Hepatocyte (in vitro differentiated cells): Measurements from ENCODE around the gene ITPK1. TPM values are rescaled to one million over a fixed set of nuclear protein-coding genes. Genes with fewer than 3 reads are reported as not detected.
A peak's percentile ranks its signal among the peaks of the same experiment; 100 is the strongest.

ENCODE experiments used
- DNase-seq: peaks from one replicate; pipeline ENCODE4 v3.0.0-alpha.2; 2016; ENCODE audit warnings: low spot score
- H2AFZ ChIP-seq: fragments of 200-600 bp; sonication (generic); 2 replicates; pipeline ENCODE4 v1.6.0; 2016; ENCODE audit warnings: antibody characterized with exemption, mild to moderate bottlenecking
- H3K27ac ChIP-seq: fragments of 200-600 bp; sonication (generic); 2 replicates; pipeline ENCODE4 v1.5.1; 2016; ENCODE audit warnings: mild to moderate bottlenecking
- H3K27me3 ChIP-seq: fragments of 200-600 bp; sonication (generic); 2 replicates; pipeline ENCODE4 v1.6.1; 2016
- H3K36me3 ChIP-seq: fragments of 200-600 bp; sonication (generic); replicated peaks from 2 replicates; pipeline ENCODE4 v1.5.1; 2016; ENCODE audit warnings: low read depth; ENCODE audit not compliant: insufficient read depth
- H3K4me1 ChIP-seq: fragments of 200-600 bp; sonication (generic); 2 replicates; pipeline ENCODE4 v1.5.1; 2016; ENCODE audit warnings: mild to moderate bottlenecking, moderate library complexity; ENCODE audit not compliant: insufficient read depth
- H3K4me2 ChIP-seq: fragments of 200-600 bp; sonication (generic); 2 replicates; pipeline ENCODE4 v1.6.0; 2016
- H3K4me3 ChIP-seq: fragments of 200-600 bp; sonication (generic); 2 replicates; pipeline ENCODE4 v1.5.1; 2016; ENCODE audit warnings: mild to moderate bottlenecking
- H3K79me2 ChIP-seq: fragments of 200-600 bp; sonication (generic); 2 replicates; pipeline ENCODE4 v1.6.0; 2017; ENCODE audit warnings: mild to moderate bottlenecking
- H3K9me2 ChIP-seq: fragments of 200-600 bp; sonication (generic); replicated peaks from 2 replicates; pipeline ENCODE4 v1.6.0; 2017; ENCODE audit warnings: mild to moderate bottlenecking; ENCODE audit not compliant: insufficient read depth
- H3K9me3 ChIP-seq: fragments of 200-600 bp; sonication (generic); 2 replicates; pipeline ENCODE4 v1.5.1; 2016; ENCODE audit warnings: low read depth, mild to moderate bottlenecking
- H4K20me1 ChIP-seq: fragments of 200-600 bp; sonication (generic); 2 replicates; pipeline ENCODE4 v1.6.0; 2016; ENCODE audit warnings: mild to moderate bottlenecking; ENCODE audit not compliant: insufficient read depth, poor library complexity, severe bottlenecking
- CTCF ChIP-seq: fragments of 200-600 bp; sonication (generic); IDR thresholded peaks from 2 replicates; pipeline ENCODE4 v1.5.1; 2016; ENCODE audit warnings: antibody characterized with exemption, mild to moderate bottlenecking; ENCODE audit not compliant: poor library complexity
- EZH2 ChIP-seq: fragments of 200-600 bp; sonication (generic); IDR thresholded peaks from 2 replicates; pipeline ENCODE4 v1.6.1; 2016; ENCODE audit warnings: antibody characterized with exemption, mild to moderate bottlenecking, borderline replicate concordance
- EZH2phosphoT487 ChIP-seq: fragments of 200-600 bp; sonication (generic); IDR thresholded peaks from one replicate; pipeline ENCODE4 v1.6.1; 2018; ENCODE audit warnings: antibody characterized with exemption, mild to moderate bottlenecking, low read depth, moderate library complexity; ENCODE audit not compliant: unreplicated experiment, severe bottlenecking
- WGBS: methylation state at CpG from one replicate; pipeline ENCODE4 v1.1.6; 2016; ENCODE audit warnings: low lambda C conversion rate; ENCODE audit errors: missing lambda C conversion rate; 5-methylcytosine and 5-hydroxymethylcytosine counted together
- polyA plus RNA-seq: library from polyadenylated mRNA; unstranded; fragments of >200 nt; fragmentation: Nextera tagmentation; extraction: Ambion mirVana; gene quantifications from 2 replicates; pipeline ENCODE4 v1.2.1, GENCODE V29; 2016
- total RNA-seq: library from RNA; depleted of rRNA; stranded (reverse); fragments of >200 nt; gene quantifications from 2 replicates; pipeline ENCODE4 v1.2.3, GENCODE V29; 2014

Gene ITPK1
- total and polyA plus RNA-seq, 2 experiments from 2014 or later, result 49.8 to 66.7 TPM

GRCh38 chr14:93056840-93057585, 58.7 kb downstream of the ITPK1 start:
- peaks cover 2% of the 10 kb centered on the region for H4K20me1 ChIP-seq
- H3K27ac ChIP-seq, result peak overlapping the region; percentile 60
- H3K4me3 ChIP-seq, result no peak overlapping the region
- DNase-seq, result no peak
- H3K9me3 ChIP-seq, result no peaks in the 10 kb centered on the region
- H3K9me2 ChIP-seq, result no peaks in the 10 kb centered on the region
- TF ChIP-seq EZH2phosphoT487 (no peak), CTCF (no peak), EZH2 (no peak)
- H3K4me2 ChIP-seq, result no peak overlapping the region
- no peak overlapping the region for H2AFZ ChIP-seq
- WGBS, result 72% methylated on average over 14 of the region's 14 CpGs
- peaks cover 47% of the 10 kb centered on the region for H3K4me1 ChIP-seq
- H3K36me3 ChIP-seq, result no peaks in the 10 kb centered on the region
- H3K27me3 ChIP-seq, result no peaks in the 10 kb centered on the region
- H3K79me2 ChIP-seq, result peaks cover 33% of the 10 kb centered on the region

GRCh38 chr14:93056166-93056839, 59.4 kb downstream of the ITPK1 start:
- H3K27me3 ChIP-seq, result no peaks in the 10 kb centered on the region
- 84% methylated on average over 5 of the region's 5 CpGs for WGBS
- TF ChIP-seq EZH2phosphoT487, result no peak
- no peak for TF ChIP-seq CTCF
- TF ChIP-seq EZH2, result no peak

GRCh38 chr14:93055651-93056115, 60.0 kb downstream of the ITPK1 start:
- H3K4me2 ChIP-seq, result no peak overlapping the region
- H3K9me3 ChIP-seq, result no peaks in the 10 kb centered on the region
- TF ChIP-seq EZH2 (no peak), CTCF (no peak), EZH2phosphoT487 (no peak)
- peak overlapping the region; percentile 60 for H3K27ac ChIP-seq
- H3K9me2 ChIP-seq, result no peaks in the 10 kb centered on the region
- 89% methylated on average over 9 of the region's 9 CpGs for WGBS
- H3K79me2 ChIP-seq, result peaks cover 40% of the 10 kb centered on the region
- H3K27me3 ChIP-seq, result no peaks in the 10 kb centered on the region
- H3K4me1 ChIP-seq, result peaks cover 47% of the 10 kb centered on the region
- H4K20me1 ChIP-seq, result peaks cover 2% of the 10 kb centered on the region
- H2AFZ ChIP-seq, result no peak overlapping the region
- H3K36me3 ChIP-seq, result no peaks in the 10 kb centered on the region
- no peak overlapping the region for H3K4me3 ChIP-seq
- DNase-seq, result peak; percentile 52

More at GRCh38 chr14:93056166-93056839, 59.4 kb downstream of the ITPK1 start:
- DNase-seq, result peak; percentile 67
- Histone ChIP-seq H3K4me2 (no peak overlapping the region), H3K4me1 (peaks cover 48% of the 10 kb centered on the region), H2AFZ (no peak overlapping the region), H3K27ac (peak overlapping the region; percentile 60), H3K4me3 (no peak overlapping the region), H3K9me2 (no peaks in the 10 kb centered on the region), H4K20me1 (peaks cover 2% of the 10 kb centered on the region), H3K36me3 (no peaks in the 10 kb centered on the region), H3K9me3 (no peaks in the 10 kb centered on the region), H3K79me2 (peaks cover 36% of the 10 kb centered on the region)
